ENCODE data around the gene SLC2A8. TPM values are rescaled to one million over a fixed set of nuclear protein-coding genes. Genes with fewer than 3 reads are reported as not detected.

Gene SLC2A8
- total RNA-seq, 1 experiment from 2014 or later: 11.3 TPM

DNA sequence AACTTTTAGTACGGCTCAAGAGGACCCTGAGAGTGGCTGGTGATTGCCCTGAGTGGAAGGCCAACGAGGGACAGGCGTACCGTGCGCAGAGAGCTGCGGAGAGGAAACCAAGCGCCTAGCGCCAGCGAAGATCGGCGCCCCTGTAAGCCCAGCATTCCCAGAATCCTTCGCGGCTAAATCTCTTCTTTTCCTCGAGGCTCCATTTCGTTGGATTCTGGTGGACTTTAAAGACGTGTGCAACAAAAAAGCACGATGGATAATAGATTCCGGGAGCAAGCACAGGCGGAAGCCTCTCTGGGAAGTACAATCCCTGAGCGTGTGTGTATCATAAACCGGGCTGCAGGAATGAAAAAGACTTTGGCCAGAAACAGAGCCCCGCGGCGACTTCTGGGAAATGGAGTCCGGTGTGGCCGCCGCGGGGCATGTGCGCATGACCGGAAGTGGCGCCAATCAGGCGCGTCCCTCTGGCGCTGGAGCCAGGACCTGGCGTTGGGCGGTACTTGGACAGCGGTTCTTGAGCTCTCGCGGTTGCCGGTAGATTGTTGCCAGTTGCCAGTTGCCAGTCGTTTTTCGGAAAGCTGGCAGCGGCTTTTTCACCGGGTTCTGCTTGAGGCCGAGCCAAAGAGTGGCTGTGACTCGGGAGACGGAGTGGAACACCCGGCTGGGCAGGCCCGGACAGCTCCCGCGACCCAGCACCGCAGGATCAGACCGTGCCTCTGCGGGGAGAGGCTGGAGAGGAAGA, 27.1 kb downstream of the SLC2A8 start, which contains the start of gene ZNF79:
Gene ZNF79, plus strand, starts transcription at position 449 of the 742 bp plus-strand sequence. CDS start 406 bp downstream, outside the sequence.
- peak within 1 kb of the TSS; percentile 90 for H3K4me3 ChIP-seq (ENCODE audit: low read length)
- no peaks in the 10 kb centered on the region for H3K9me3 ChIP-seq (ENCODE audit: low read length)
- no peaks in the 10 kb centered on the region for H3K9me2 ChIP-seq (replicated peaks; ENCODE audit: insufficient read depth, low read length)
- peak within 1 kb of the TSS; percentile 99 for H3K4me2 ChIP-seq (ENCODE audit: low read depth, low read length, poor library complexity, severe bottlenecking)
- H4K20me1 ChIP-seq (ENCODE audit: insufficient read depth, low read depth, low read length): no peaks in the 10 kb centered on the region
- peaks cover 4% of the 10 kb centered on the region; the same call in 1 of the 2 replicates for H3K36me3 ChIP-seq (ENCODE audit: insufficient read depth, low read length)
- peak within 1 kb of the TSS; percentile 91 for H3K9ac ChIP-seq (ENCODE audit: low read length)
- peak; percentile 96 for DNase-seq
- H3K27me3 ChIP-seq (ENCODE audit: low read length): no peaks in the 10 kb centered on the region
- peaks cover 21% of the 10 kb centered on the region for H3K4me1 ChIP-seq (ENCODE audit: low read length)
- H3K79me2 ChIP-seq (ENCODE audit: low read length): peaks cover 58% of the 10 kb centered on the region
- peak within 1 kb of the TSS; percentile 80 for H2AFZ ChIP-seq (ENCODE audit: low read length)
- H3K27ac ChIP-seq (ENCODE audit: low read length): peak within 1 kb of the TSS; percentile 50

DNA sequence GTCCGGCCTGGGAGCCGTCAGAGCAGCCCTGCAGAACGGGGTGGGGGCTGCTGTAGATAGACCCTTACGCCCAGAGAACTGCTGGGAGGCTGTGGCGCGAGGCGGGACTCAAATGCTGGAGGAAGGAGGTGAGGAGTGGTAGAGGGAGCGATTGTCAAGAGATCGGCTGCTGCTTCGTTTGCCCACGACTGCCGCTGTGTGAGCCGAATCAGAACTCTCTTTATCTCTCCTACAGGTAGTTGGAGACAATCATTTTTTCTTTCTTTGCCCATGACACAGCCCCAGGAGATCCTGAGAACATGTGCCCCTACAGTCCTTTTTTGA, 27.7 kb downstream of the SLC2A8 start:
- peaks cover 4% of the 10 kb centered on the region; the same call in 1 of the 2 replicates for H3K36me3 ChIP-seq (ENCODE audit: insufficient read depth, low read length)
- no peaks in the 10 kb centered on the region for H4K20me1 ChIP-seq (ENCODE audit: insufficient read depth, low read depth, low read length)
- H3K27me3 ChIP-seq (ENCODE audit: low read length): no peaks in the 10 kb centered on the region
- peak overlapping the region; percentile 91 for H3K9ac ChIP-seq (ENCODE audit: low read length)
- no peak overlapping the region for H3K27ac ChIP-seq (ENCODE audit: low read length)
- peaks cover 58% of the 10 kb centered on the region for H3K79me2 ChIP-seq (ENCODE audit: low read length)
- peaks cover 21% of the 10 kb centered on the region for H3K4me1 ChIP-seq (ENCODE audit: low read length)
- no peak for DNase-seq
- H2AFZ ChIP-seq (ENCODE audit: low read length): peak overlapping the region; percentile 68
- no peaks in the 10 kb centered on the region for H3K9me2 ChIP-seq (replicated peaks; ENCODE audit: insufficient read depth, low read length)
- H3K9me3 ChIP-seq (ENCODE audit: low read length): no peaks in the 10 kb centered on the region
- peak overlapping the region; percentile 99 for H3K4me2 ChIP-seq (ENCODE audit: low read depth, low read length, poor library complexity, severe bottlenecking)
- H3K4me3 ChIP-seq (ENCODE audit: low read length): peak overlapping the region; percentile 90

- no peaks in the 10 kb centered on the region for H3K27me3 ChIP-seq (ENCODE audit: low read length)
- no peak overlapping the region for H3K27ac ChIP-seq (ENCODE audit: low read length)
- H4K20me1 ChIP-seq (ENCODE audit: insufficient read depth, low read depth, low read length): no peaks in the 10 kb centered on the region
- H3K36me3 ChIP-seq (ENCODE audit: insufficient read depth, low read length): peaks cover 12% of the 10 kb centered on the region
- DNase-seq: no peak
- no peak overlapping the region for H3K4me3 ChIP-seq (ENCODE audit: low read length)
- no peaks in the 10 kb centered on the region for H3K9me2 ChIP-seq (replicated peaks; ENCODE audit: insufficient read depth, low read length)
- H3K4me2 ChIP-seq (ENCODE audit: low read depth, low read length, poor library complexity, severe bottlenecking): no peak overlapping the region
- no peaks in the 10 kb centered on the region for H3K9me3 ChIP-seq (ENCODE audit: low read length)
- H2AFZ ChIP-seq (ENCODE audit: low read length): no peak overlapping the region
- no peak overlapping the region for H3K9ac ChIP-seq (ENCODE audit: low read length)
- peaks cover 21% of the 10 kb centered on the region for H3K4me1 ChIP-seq (ENCODE audit: low read length)
- H3K79me2 ChIP-seq (ENCODE audit: low read length): peaks cover 65% of the 10 kb centered on the region
These were observed 29.8 kb downstream of the SLC2A8 start for GRCh38 chr9:127426756-127427155.

DNA sequence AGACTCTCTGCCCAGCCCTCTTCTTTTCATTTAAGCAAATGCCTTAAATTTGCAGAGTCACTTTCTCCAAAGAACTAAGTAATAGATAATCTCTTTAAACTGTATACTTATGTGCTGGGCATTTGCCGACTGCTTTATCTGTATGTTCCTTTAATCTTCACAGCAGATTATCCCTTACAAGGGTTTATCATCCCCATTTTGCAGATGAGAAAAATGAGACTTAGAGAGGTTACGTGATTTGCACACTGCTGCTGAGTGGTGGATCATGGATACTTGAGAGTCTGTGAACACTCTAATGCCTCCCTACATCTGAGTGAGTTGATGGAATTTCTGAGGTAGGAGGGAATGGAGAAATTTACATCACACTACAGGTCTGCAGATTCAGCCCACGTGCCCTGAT, 31.4 kb downstream of the SLC2A8 start:
- Histone ChIP-seq H3K79me2 (ENCODE audit: low read length) (peaks cover 52% of the 10 kb centered on the region), H3K9me2 (replicated peaks; ENCODE audit: insufficient read depth, low read length) (no peaks in the 10 kb centered on the region), H4K20me1 (ENCODE audit: insufficient read depth, low read depth, low read length) (no peaks in the 10 kb centered on the region), H3K4me2 (ENCODE audit: low read depth, low read length, poor library complexity, severe bottlenecking) (no peak overlapping the region), H3K4me3 (ENCODE audit: low read length) (no peak overlapping the region), H3K4me1 (ENCODE audit: low read length) (peaks cover 11% of the 10 kb centered on the region), H3K36me3 (ENCODE audit: insufficient read depth, low read length) (peaks cover 14% of the 10 kb centered on the region), H3K9me3 (ENCODE audit: low read length) (no peaks in the 10 kb centered on the region), H3K27ac (ENCODE audit: low read length) (no peak overlapping the region), H3K9ac (ENCODE audit: low read length) (no peak overlapping the region), H2AFZ (ENCODE audit: low read length) (no peak overlapping the region), H3K27me3 (ENCODE audit: low read length) (no peaks in the 10 kb centered on the region)
- no peak for DNase-seq

- Histone ChIP-seq H2AFZ (ENCODE audit: low read length) (no peak overlapping the region), H3K9me3 (ENCODE audit: low read length) (no peaks in the 10 kb centered on the region), H3K9ac (ENCODE audit: low read length) (no peak overlapping the region), H3K4me3 (ENCODE audit: low read length) (no peak overlapping the region), H4K20me1 (ENCODE audit: insufficient read depth, low read depth, low read length) (no peaks in the 10 kb centered on the region), H3K27me3 (ENCODE audit: low read length) (no peaks in the 10 kb centered on the region), H3K27ac (ENCODE audit: low read length) (no peak overlapping the region), H3K36me3 (ENCODE audit: insufficient read depth, low read length) (peaks cover 20% of the 10 kb centered on the region), H3K4me1 (ENCODE audit: low read length) (peaks cover 5% of the 10 kb centered on the region), H3K79me2 (ENCODE audit: low read length) (peaks cover 37% of the 10 kb centered on the region), H3K4me2 (ENCODE audit: low read depth, low read length, poor library complexity, severe bottlenecking) (no peak overlapping the region), H3K9me2 (replicated peaks; ENCODE audit: insufficient read depth, low read length) (no peaks in the 10 kb centered on the region)
- no peak for DNase-seq
These were observed 33.4 kb downstream of the SLC2A8 start for GRCh38 chr9:127430415-127430814.

DNA sequence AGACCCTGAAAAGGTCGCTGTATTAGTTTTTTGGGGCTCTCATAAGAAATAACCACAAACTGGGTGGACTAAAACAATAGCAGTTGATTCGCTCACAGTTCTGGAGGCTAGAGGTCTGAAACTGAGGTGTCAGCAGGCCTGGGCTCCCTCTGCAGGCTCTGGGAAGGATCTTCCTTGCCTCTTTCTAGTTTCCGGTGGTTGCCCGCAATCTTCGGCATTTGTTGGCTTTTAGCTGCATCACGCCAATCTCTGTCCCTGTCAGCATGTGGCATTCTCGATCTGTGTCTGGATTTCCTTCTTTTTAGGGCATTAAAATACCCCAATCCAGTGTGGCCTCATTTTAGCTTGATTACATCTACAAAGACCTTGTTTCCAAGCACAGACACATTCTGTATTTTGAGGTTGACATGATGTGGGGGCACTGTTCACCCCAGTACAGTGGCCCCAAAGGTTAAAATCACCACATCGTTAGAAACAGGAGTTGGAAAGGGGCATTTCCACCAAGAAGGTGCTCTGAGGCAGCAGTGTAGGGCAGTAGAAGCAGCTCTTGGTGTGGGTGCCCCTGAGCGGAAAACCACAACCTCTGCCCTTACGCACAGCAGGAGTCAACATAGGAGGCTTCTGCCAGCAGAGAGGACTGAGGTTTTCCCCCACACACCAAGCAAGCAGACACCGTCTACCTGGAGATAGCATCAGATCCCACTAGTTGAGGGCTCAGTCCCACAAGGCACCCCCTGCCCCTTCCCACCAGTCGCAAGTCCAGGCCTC, 40.7 kb downstream of the SLC2A8 start:
- H3K36me3 ChIP-seq (ENCODE audit: insufficient read depth, low read length): peaks cover 20% of the 10 kb centered on the region
- no peak overlapping the region for H3K9ac ChIP-seq (ENCODE audit: low read length)
- no peak overlapping the region for H3K27ac ChIP-seq (ENCODE audit: low read length)
- no peak overlapping the region for H2AFZ ChIP-seq (ENCODE audit: low read length)
- H3K27me3 ChIP-seq (ENCODE audit: low read length): no peaks in the 10 kb centered on the region
- H3K4me2 ChIP-seq (ENCODE audit: low read depth, low read length, poor library complexity, severe bottlenecking): no peak overlapping the region
- no peak for DNase-seq
- H3K9me2 ChIP-seq (replicated peaks; ENCODE audit: insufficient read depth, low read length): no peaks in the 10 kb centered on the region
- H4K20me1 ChIP-seq (ENCODE audit: insufficient read depth, low read depth, low read length): no peaks in the 10 kb centered on the region
- H3K79me2 ChIP-seq (ENCODE audit: low read length): no peaks in the 10 kb centered on the region
- no peak overlapping the region for H3K4me3 ChIP-seq (ENCODE audit: low read length)
- H3K4me1 ChIP-seq (ENCODE audit: low read length): no peaks in the 10 kb centered on the region
- H3K9me3 ChIP-seq (ENCODE audit: low read length): no peaks in the 10 kb centered on the region

GRCh38 chr9:127438394-127438793, 41.4 kb downstream of the SLC2A8 start:
- H3K27me3 ChIP-seq (ENCODE audit: low read length): no peaks in the 10 kb centered on the region
- no peaks in the 10 kb centered on the region for H3K9me2 ChIP-seq (replicated peaks; ENCODE audit: insufficient read depth, low read length)
- H3K36me3 ChIP-seq (ENCODE audit: insufficient read depth, low read length): peaks cover 18% of the 10 kb centered on the region
- H3K9me3 ChIP-seq (ENCODE audit: low read length): no peaks in the 10 kb centered on the region
- H3K4me1 ChIP-seq (ENCODE audit: low read length): no peaks in the 10 kb centered on the region
- no peak overlapping the region for H2AFZ ChIP-seq (ENCODE audit: low read length)
- DNase-seq: no peak
- H3K4me2 ChIP-seq (ENCODE audit: low read depth, low read length, poor library complexity, severe bottlenecking): no peak overlapping the region
- no peaks in the 10 kb centered on the region for H3K79me2 ChIP-seq (ENCODE audit: low read length)
- no peaks in the 10 kb centered on the region for H4K20me1 ChIP-seq (ENCODE audit: insufficient read depth, low read depth, low read length)
- H3K4me3 ChIP-seq (ENCODE audit: low read length): no peak overlapping the region
- no peak overlapping the region for H3K9ac ChIP-seq (ENCODE audit: low read length)
- no peak overlapping the region for H3K27ac ChIP-seq (ENCODE audit: low read length)

DNA sequence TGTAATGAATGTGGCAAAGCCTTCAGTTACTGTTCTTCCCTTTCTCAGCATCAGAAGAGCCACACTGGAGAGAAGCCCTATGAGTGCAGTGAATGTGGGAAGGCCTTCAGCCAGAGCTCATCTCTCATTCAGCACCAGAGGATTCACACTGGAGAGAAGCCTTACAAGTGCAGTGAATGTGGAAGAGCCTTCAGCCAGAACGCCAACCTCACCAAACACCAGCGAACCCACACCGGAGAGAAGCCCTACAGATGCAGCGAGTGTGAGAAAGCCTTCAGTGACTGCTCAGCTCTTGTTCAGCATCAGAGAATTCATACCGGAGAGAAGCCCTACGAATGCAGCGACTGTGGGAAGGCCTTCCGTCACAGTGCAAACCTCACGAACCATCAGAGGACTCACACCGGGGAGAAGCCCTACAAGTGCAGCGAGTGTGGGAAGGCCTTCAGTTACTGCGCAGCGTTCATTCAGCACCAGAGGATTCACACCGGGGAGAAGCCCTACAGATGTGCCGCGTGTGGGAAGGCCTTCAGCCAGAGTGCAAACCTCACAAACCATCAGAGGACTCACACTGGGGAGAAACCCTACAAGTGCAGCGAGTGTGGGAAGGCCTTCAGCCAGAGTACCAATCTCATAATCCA, 47.4 kb downstream of the SLC2A8 start:
- peak; percentile 66 for DNase-seq
- Histone ChIP-seq H3K79me2 (ENCODE audit: low read length) (peaks cover 8% of the 10 kb centered on the region), H3K4me2 (ENCODE audit: low read depth, low read length, poor library complexity, severe bottlenecking) (no peak overlapping the region), H3K9ac (ENCODE audit: low read length) (no peak overlapping the region), H3K9me2 (replicated peaks; ENCODE audit: insufficient read depth, low read length) (no peaks in the 10 kb centered on the region), H3K9me3 (ENCODE audit: low read length) (no peaks in the 10 kb centered on the region), H3K36me3 (ENCODE audit: insufficient read depth, low read length) (peaks cover 43% of the 10 kb centered on the region), H3K4me1 (ENCODE audit: low read length) (peaks cover 6% of the 10 kb centered on the region), H3K27me3 (ENCODE audit: low read length) (no peaks in the 10 kb centered on the region), H3K4me3 (ENCODE audit: low read length) (no peak overlapping the region), H2AFZ (ENCODE audit: low read length) (no peak overlapping the region), H4K20me1 (ENCODE audit: insufficient read depth, low read depth, low read length) (peaks cover 15% of the 10 kb centered on the region), H3K27ac (ENCODE audit: low read length) (no peak overlapping the region)
